Adipocyte (in vitro differentiated cells): ENCODE data around the gene TGFBR3L.

Experiments used
- DNase-seq: peaks from one replicate; pipeline ENCODE4 v3.0.0-alpha.2; 2015; ENCODE audit warnings: low read depth
- H3K27me3 ChIP-seq: replicated peaks from 2 replicates; pipeline ENCODE4 v1.7.0; 2013; ENCODE audit warnings: mild to moderate bottlenecking, low read length, moderate library complexity; ENCODE audit not compliant: control insufficient read depth, insufficient read depth
- H3K36me3 ChIP-seq: 2 replicates; pipeline ENCODE4 v1.7.0; 2013; ENCODE audit warnings: low read length, mild to moderate bottlenecking, moderate library complexity; ENCODE audit not compliant: control insufficient read depth, insufficient read depth, severe bottlenecking
- H3K4me1 ChIP-seq: 2 replicates; pipeline ENCODE4 v1.7.0; 2013; ENCODE audit warnings: mild to moderate bottlenecking, low read length, moderate library complexity; ENCODE audit not compliant: control insufficient read depth, insufficient read depth
- H3K4me3 ChIP-seq: 2 replicates; pipeline ENCODE4 v1.7.0; 2013; ENCODE audit warnings: mild to moderate bottlenecking, low read length, moderate library complexity
- H3K9ac ChIP-seq: 2 replicates; pipeline ENCODE4 v1.7.0; 2013; ENCODE audit warnings: mild to moderate bottlenecking, low read length, moderate library complexity
- H3K9me3 ChIP-seq: 2 replicates; pipeline ENCODE4 v1.7.0; 2013; ENCODE audit warnings: mild to moderate bottlenecking, low read length, moderate library complexity; ENCODE audit not compliant: control insufficient read depth

TGFBR3L gene

GRCh38 chr19:7871437-7872305 is 43.0 kb upstream of the TGFBR3L start:
- peak; percentile 93 for DNase-seq
- Histone ChIP-seq H3K4me3 (peak overlapping the region; percentile 57), H3K4me1 (peaks cover 13% of the 10 kb centered on the region), H3K36me3 (no peaks in the 10 kb centered on the region), H3K27me3 (peaks cover 24% of the 10 kb centered on the region), H3K9me3 (no peaks in the 10 kb centered on the region), H3K9ac (no peak overlapping the region)

GRCh38 chr19:7872306-7873204 is 42.1 kb upstream of the TGFBR3L start:
- Histone ChIP-seq H3K9ac (no peak overlapping the region), H3K4me3 (no peak overlapping the region), H3K36me3 (no peaks in the 10 kb centered on the region), H3K9me3 (no peaks in the 10 kb centered on the region), H3K4me1 (peaks cover 13% of the 10 kb centered on the region), H3K27me3 (peaks cover 21% of the 10 kb centered on the region)
- DNase-seq, result no peak

DNA sequence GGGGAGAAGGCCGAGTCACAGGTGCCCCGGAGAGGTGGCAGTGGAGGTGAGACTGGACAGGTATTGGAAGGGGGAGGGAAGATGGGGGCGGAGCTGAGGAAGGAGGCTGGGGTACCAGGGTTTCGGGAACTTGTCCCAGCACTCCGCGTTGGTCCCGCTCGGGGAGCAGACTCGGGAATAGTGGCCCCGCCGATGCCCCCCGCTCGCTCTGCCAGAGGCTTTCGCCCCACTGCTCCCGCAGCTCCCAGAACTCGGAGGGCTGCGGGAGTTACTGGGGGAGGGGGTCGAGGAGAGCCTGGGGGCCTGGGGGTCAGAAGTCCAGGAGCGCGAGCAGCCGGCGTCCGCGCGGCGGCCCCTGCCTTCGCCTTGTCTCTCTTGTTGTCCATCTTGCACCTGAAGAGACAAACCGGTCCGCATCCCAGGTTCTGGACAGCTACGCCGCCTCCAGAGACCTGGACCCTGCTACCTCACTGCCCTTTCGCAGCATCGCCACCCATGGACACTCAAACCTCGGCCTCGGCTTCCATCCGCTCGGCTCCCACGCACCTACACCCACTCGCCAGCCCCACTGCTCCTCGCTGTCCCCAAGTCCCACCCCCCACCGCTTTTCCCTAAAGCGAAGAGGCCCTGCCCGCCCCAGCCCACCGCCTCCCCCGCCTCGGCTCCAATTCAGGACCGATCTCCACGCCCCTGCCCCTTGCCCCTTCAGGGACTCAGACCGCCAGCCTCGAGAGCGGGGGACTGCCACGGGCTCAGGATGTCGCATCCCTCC is 41.1 kb upstream of the TGFBR3L start:
- Histone ChIP-seq H3K9me3 (no peaks in the 10 kb centered on the region), H3K9ac (no peak overlapping the region), H3K27me3 (peaks cover 21% of the 10 kb centered on the region), H3K4me3 (no peak overlapping the region), H3K4me1 (peaks cover 10% of the 10 kb centered on the region), H3K36me3 (no peaks in the 10 kb centered on the region)
- DNase-seq, result no peak

GRCh38 chr19:7874076-7874896 is 40.3 kb upstream of the TGFBR3L start, which contains the start of gene PRR36:
TSS of gene PRR36 (minus strand) at chr19:7874390. CDS start at chr19:7873689, 701 bp downstream.
- H3K9ac ChIP-seq, result no peak within 1 kb of the TSS
- H3K4me3 ChIP-seq, result no peak within 1 kb of the TSS
- DNase-seq, result peak; percentile 39
- no peaks in the 10 kb centered on the region for H3K36me3 ChIP-seq
- peaks cover 21% of the 10 kb centered on the region for H3K27me3 ChIP-seq
- no peaks in the 10 kb centered on the region for H3K9me3 ChIP-seq
- H3K4me1 ChIP-seq, result peaks cover 5% of the 10 kb centered on the region

DNA sequence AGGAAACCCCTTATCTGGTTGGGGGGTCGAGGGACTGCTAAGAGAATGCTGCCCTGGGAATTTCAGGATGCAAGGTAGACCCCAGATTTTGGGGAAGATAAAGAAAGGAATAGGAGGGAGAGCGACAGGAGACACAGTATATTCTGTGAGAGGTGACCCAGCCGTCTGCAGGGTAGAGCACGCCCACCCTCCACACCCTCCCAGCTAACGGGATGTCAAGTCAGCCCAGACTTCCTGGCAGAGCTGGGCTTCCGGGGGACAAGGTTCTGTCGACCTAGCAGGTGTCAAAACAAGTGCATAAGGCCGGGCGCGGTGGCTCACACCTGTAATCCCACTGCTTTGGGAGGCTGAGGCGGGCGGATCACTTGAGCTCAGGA is 39.7 kb upstream of the TGFBR3L start:
- Histone ChIP-seq H3K27me3 (peaks cover 21% of the 10 kb centered on the region), H3K9ac (no peak overlapping the region), H3K4me1 (peaks cover 5% of the 10 kb centered on the region), H3K36me3 (no peaks in the 10 kb centered on the region), H3K4me3 (no peak overlapping the region), H3K9me3 (no peaks in the 10 kb centered on the region)
- no peak for DNase-seq

- H3K36me3 ChIP-seq, result no peaks in the 10 kb centered on the region
- no peaks in the 10 kb centered on the region for H3K4me1 ChIP-seq
- H3K9ac ChIP-seq, result no peak overlapping the region
- H3K27me3 ChIP-seq, result peaks cover 24% of the 10 kb centered on the region
- no peak for DNase-seq
- H3K4me3 ChIP-seq, result no peak overlapping the region
- no peaks in the 10 kb centered on the region for H3K9me3 ChIP-seq
These were observed 37.3 kb upstream of the TGFBR3L start for GRCh38 chr19:7877249-7877836.

- H3K36me3 ChIP-seq, result no peaks in the 10 kb centered on the region
- H3K4me1 ChIP-seq, result no peaks in the 10 kb centered on the region
- DNase-seq, result no peak
These were observed 35.4 kb upstream of the TGFBR3L start for GRCh38 chr19:7879111-7879807.

GRCh38 chr19:7879836-7880235 is 34.8 kb upstream of the TGFBR3L start:
- Histone ChIP-seq H3K9ac (no peak overlapping the region), H3K4me1 (no peaks in the 10 kb centered on the region), H3K9me3 (no peaks in the 10 kb centered on the region), H3K36me3 (no peaks in the 10 kb centered on the region), H3K27me3 (peaks cover 8% of the 10 kb centered on the region), H3K4me3 (no peak overlapping the region)
- DNase-seq, result no peak

More at GRCh38 chr19:7879111-7879807, 35.4 kb upstream of the TGFBR3L start:
- Histone ChIP-seq H3K9ac (no peak overlapping the region), H3K4me3 (no peak overlapping the region), H3K9me3 (no peaks in the 10 kb centered on the region), H3K27me3 (peaks cover 11% of the 10 kb centered on the region)

DNA sequence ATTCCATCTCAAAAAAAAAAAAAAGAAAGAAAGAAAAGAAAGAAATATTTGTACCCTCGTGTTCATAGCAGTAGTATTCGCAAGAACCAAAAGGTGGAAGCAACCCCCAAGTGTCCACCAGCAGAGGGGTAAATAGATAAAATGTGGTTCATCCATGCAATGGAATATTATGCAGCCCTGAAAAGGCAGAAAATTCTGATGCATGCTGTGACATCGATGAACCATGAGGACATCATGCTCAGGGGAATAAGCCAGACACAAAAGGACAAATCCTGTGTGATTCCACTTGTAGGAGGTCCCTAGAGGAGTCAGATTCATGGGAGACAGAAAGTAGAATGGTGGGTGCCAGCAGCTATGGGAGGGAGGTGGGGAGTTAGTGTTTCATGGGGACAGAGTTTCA is 32.7 kb upstream of the TGFBR3L start:
- no peak overlapping the region for H3K9ac ChIP-seq
- no peak for DNase-seq
- H3K4me1 ChIP-seq, result no peaks in the 10 kb centered on the region
- no peaks in the 10 kb centered on the region for H3K9me3 ChIP-seq
- H3K27me3 ChIP-seq, result peaks cover 6% of the 10 kb centered on the region
- no peaks in the 10 kb centered on the region for H3K36me3 ChIP-seq
- H3K4me3 ChIP-seq, result no peak overlapping the region
